Kidney (tissue), 14 donors: Measurements from ENCODE around the gene MEGF8. TPM values are rescaled to one million over a fixed set of nuclear protein-coding genes. Genes with fewer than 3 reads are reported as not detected.

ENCODE experiments used
- DNase-seq, 5 donors: peaks; one replicate each; pipeline ENCODE4 v3.0.0-alpha.2; 2013 to 2020
- FAIRE-seq: peaks from 2 replicates; lab custom pipeline; 2012; peaks lifted over from hg19 to GRCh38; lab: Jason Lieb, UNC
- H3K27ac ChIP-seq, 2 donors: one replicate each; pipeline ENCODE4 v1.7.0; 2013; ENCODE audit warnings: low read depth in 2 of 2, low read length in 2 of 2, inconsistent platforms in 1 of 2
- H3K27me3 ChIP-seq: one replicate; pipeline ENCODE4 v1.7.1; 2013; ENCODE audit warnings: low read length, inconsistent platforms; ENCODE audit not compliant: control insufficient read depth, insufficient read depth
- H3K36me3 ChIP-seq, 3 donors: one replicate each; pipeline versions ENCODE4 v1.7.0 to v1.7.1; 2013; ENCODE audit warnings: low read length in 3 of 3, control low read depth in 1 of 3, inconsistent platforms in 1 of 3; ENCODE audit not compliant: insufficient read depth in 3 of 3, control insufficient read depth in 2 of 3
- H3K4me1 ChIP-seq, 3 donors: one replicate each; pipeline versions ENCODE4 v1.7.0 to v1.7.1; 2013; ENCODE audit warnings: low read length in 3 of 3, inconsistent platforms in 1 of 3, low read depth in 1 of 3; ENCODE audit not compliant: control insufficient read depth in 2 of 3, insufficient read depth in 2 of 3
- H3K4me3 ChIP-seq, 3 donors: one replicate each; pipeline versions ENCODE4 v1.7.0 to v1.8.1; 2013; ENCODE audit warnings: low read length in 3 of 3, control low read depth in 1 of 3, inconsistent platforms in 1 of 3
- H3K9ac ChIP-seq, 3 donors: one replicate each; pipeline versions ENCODE4 v1.7.0 to v1.7.1; 2013; ENCODE audit warnings: low read length in 3 of 3, control low read depth in 1 of 3, inconsistent platforms in 1 of 3
- H3K9me3 ChIP-seq, 3 donors: one replicate each; pipeline versions ENCODE4 v1.7.0 to v1.7.1; 2013; ENCODE audit warnings: low read length in 3 of 3, control low read depth in 1 of 3, inconsistent platforms in 1 of 3; ENCODE audit not compliant: control insufficient read depth in 2 of 3, insufficient read depth in 1 of 3
- CTCF ChIP-seq: IDR thresholded peaks from 3 replicates; pipeline ENCODE4 v1.5.1; 2012; ENCODE audit warnings: mild to moderate bottlenecking, moderate library complexity, borderline replicate concordance; ENCODE audit not compliant: insufficient read depth; ENCODE audit errors: extremely low read depth
- intact Hi-C: fragments of 100-400 bp; cut with DNase I; formaldehyde crosslinking; loops from one replicate; pipeline ENCODE4 v1.11.1; 2022
- polyA plus RNA-seq: library from polyadenylated mRNA; stranded (reverse); fragments of 350-450 nt; fragmentation: Illumina TruSeq; extraction: RNeasy Lipid Tissue Mini Kit (QIAGEN cat#74804); gene quantifications from one replicate; pipeline ENCODE4 v1.2.3, GENCODE V29; 2014; ENCODE audit warnings: low read depth, low replicate concordance; ENCODE audit not compliant: insufficient read depth
- total RNA-seq: library from RNA; stranded (reverse); fragmentation: NEBNext Ultra II Directional; extraction: Animal tissue kit (Norgen Biotek cat#: 25700); gene quantifications from one replicate; pipeline ENCODE4 v1.2.1, GENCODE V29; 2021
- donor health status: control.
- donor health status: control.
- donor health status: control.
- donor health status: control.
- donor health status: control.
- donor health status: DM: yes; HTN: yes; CAD: no.
- donor health status: Normal renal cell carcinoma (clear cell type).

MEGF8 gene
- total and polyA plus RNA-seq, 2 donors from 2014 or later, result 8.7 to 31.6 TPM

DNA sequence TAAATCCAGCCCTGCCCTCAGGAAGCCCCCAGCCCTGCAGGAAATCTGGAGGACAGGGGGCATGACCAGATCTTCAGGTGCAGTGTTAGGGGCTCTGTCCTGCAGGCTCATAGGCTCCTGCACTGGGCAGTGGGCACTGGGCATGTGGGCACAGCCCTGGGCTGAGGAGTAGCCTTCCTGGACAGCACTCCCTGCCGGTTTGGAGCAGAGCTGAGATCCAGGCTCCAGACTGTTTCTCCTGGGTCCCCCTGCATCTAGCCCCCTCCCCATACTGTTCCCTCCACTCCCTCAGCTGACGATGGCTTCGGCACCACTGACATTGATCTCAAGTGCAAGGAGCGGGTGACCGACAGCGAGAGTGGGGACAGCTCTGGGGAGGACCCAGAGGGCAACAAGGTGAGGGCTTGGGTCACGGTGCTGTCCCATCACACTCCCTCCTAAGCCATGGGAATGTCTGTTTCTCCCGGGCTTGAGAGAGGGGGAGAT, 35.8 kb upstream of the MEGF8 start:
- DNase-seq, result peak in 1 of 5 donors; percentile 65
- no peaks in the 10 kb centered on the region for H3K9me3 ChIP-seq
- no peak overlapping the region for H3K9ac ChIP-seq
- no peak for TF ChIP-seq CTCF
- no peaks in the 10 kb centered on the region for H3K27me3 ChIP-seq
- no peak overlapping the region for H3K4me3 ChIP-seq
- peaks cover 4 to 21% (median 18%) of the 10 kb centered on the region in 3 donors for H3K4me1 ChIP-seq
- no peak overlapping the region for H3K27ac ChIP-seq
- H3K36me3 ChIP-seq, result peaks cover 0 to 32% (median 12%) of the 10 kb centered on the region in 3 donors
- FAIRE-seq, result no peak
- intact Hi-C loops, result no loop called here

GRCh38 chr19:42290136-42290522, 35.3 kb upstream of the MEGF8 start:
- no peak for TF ChIP-seq CTCF
- intact Hi-C loops, result no loop called here
- no peak for FAIRE-seq

GRCh38 chr19:42290523-42291434, 34.7 kb upstream of the MEGF8 start:
- no peak for TF ChIP-seq CTCF
- Histone ChIP-seq H3K27me3 (no peaks in the 10 kb centered on the region), H3K4me1 (peaks cover 3 to 10% (median 6%) of the 10 kb centered on the region in 3 donors), H3K9ac (no peak overlapping the region), H3K27ac (no peak overlapping the region), H3K9me3 (no peaks in the 10 kb centered on the region), H3K36me3 (peaks cover 0 to 34% (median 12%) of the 10 kb centered on the region in 3 donors), H3K4me3 (no peak overlapping the region)
- intact Hi-C loops, result no loop called here
- FAIRE-seq (no peak), DNase-seq (peak in 1 of 5 donors; percentile 77)

More at GRCh38 chr19:42290136-42290522, 35.3 kb upstream of the MEGF8 start:
- DNase-seq, result peak in 1 of 5 donors; percentile 70
- Histone ChIP-seq H3K9ac (no peak overlapping the region), H3K27ac (no peak overlapping the region), H3K36me3 (peaks cover 0 to 34% (median 12%) of the 10 kb centered on the region in 3 donors), H3K9me3 (no peaks in the 10 kb centered on the region), H3K4me3 (no peak overlapping the region), H3K4me1 (peaks cover 4 to 15% (median 12%) of the 10 kb centered on the region in 3 donors), H3K27me3 (no peaks in the 10 kb centered on the region)
